Spleen (tissue), 11 donors: ENCODE data around the gene FSTL4. TPM values are rescaled to one million over a fixed set of nuclear protein-coding genes. Genes with fewer than 3 reads are reported as not detected.

Experiments
- DNase-seq: peaks from one replicate; pipeline ENCODE4 v3.0.0-alpha.2; 2020
- H3K27ac ChIP-seq, 8 donors: fragments of 200-600 bp; sonication (generic) in 7 of 8; 1 replicate in 4 of 8; 2 replicates in 4 of 8; pipeline versions ENCODE4 v1.5.0 to v1.8.0; 2016 to 2021; ENCODE audit warnings: inconsistent platforms in 4 of 8, mild to moderate bottlenecking in 4 of 8, moderate library complexity in 1 of 8
- H3K27me3 ChIP-seq, 7 donors: fragments of 200-600 bp; sonication (generic) in 6 of 7; replicated peaks in 1 of 7; 1 replicate in 4 of 7; 2 replicates in 3 of 7; pipeline versions ENCODE4 v1.5.0 to v1.8.0; 2016 to 2021; ENCODE audit warnings: inconsistent platforms in 3 of 7, mild to moderate bottlenecking in 1 of 7
- H3K36me3 ChIP-seq, 6 donors: fragments of 200-600 bp; sonication (generic) in 5 of 6; 1 replicate in 4 of 6; 2 replicates in 2 of 6; pipeline versions ENCODE4 v1.5.0 to v1.8.0; 2016 to 2021; ENCODE audit warnings: inconsistent platforms in 2 of 6
- H3K4me1 ChIP-seq, 6 donors: fragments of 200-600 bp; sonication (generic) in 5 of 6; 1 replicate in 3 of 6; 2 replicates in 3 of 6; pipeline versions ENCODE4 v1.5.0 to v1.8.0; 2016 to 2021; ENCODE audit warnings: inconsistent platforms in 3 of 6
- H3K4me3 ChIP-seq, 8 donors: fragments of 200-600 bp; sonication (generic) in 7 of 8; 1 replicate in 4 of 8; 2 replicates in 4 of 8; pipeline versions ENCODE4 v1.5.0 to v1.8.0; 2016 to 2021; ENCODE audit warnings: inconsistent platforms in 4 of 8, mild to moderate bottlenecking in 4 of 8, moderate library complexity in 2 of 8
- H3K9me3 ChIP-seq, 8 donors: fragments of 200-600 bp; sonication (generic) in 7 of 8; 1 replicate in 4 of 8; 2 replicates in 4 of 8; pipeline versions ENCODE4 v1.5.0 to v1.8.0; 2016 to 2021; ENCODE audit warnings: inconsistent platforms in 4 of 8
- CTCF ChIP-seq, 11 experiments: fragments of 200-600 bp in 7 of 11; fragments of 450-650 bp in 4 of 11; sonication (generic) in 4 of 11; IDR thresholded peaks in 8 of 11; conservative IDR thresholded peaks in 3 of 11; 1 replicate in 7 of 11; 2 replicates in 4 of 11; pipeline versions ENCODE4 v1.4.0 to v1.8.0; 2016 to 2021; ENCODE audit warnings: antibody characterized with exemption in 11 of 11, inconsistent platforms in 4 of 11, mild to moderate bottlenecking in 1 of 11
- POLR2A ChIP-seq, 3 donors: fragments of 450-650 bp; IDR thresholded peaks; one replicate each; pipeline ENCODE4 v1.5.1; 2017; ENCODE audit warnings: antibody characterized with exemption in 3 of 3, mild to moderate bottlenecking in 1 of 3
- POLR2AphosphoS5 ChIP-seq, 3 donors: sonication (generic); formaldehyde crosslinking; IDR thresholded peaks; one replicate each; pipeline ENCODE4 v1.5.1; 2017; ENCODE audit warnings: antibody characterized with exemption in 3 of 3
- WGBS, 5 donors: extraction: QIAGEN DNeasy Blood & Tissue Kit in 3 of 5; methylation state at CpG; one replicate each; pipeline versions ENCODE4 v1.1.5 to v1.1.7; 2013 to 2018; 5-methylcytosine and 5-hydroxymethylcytosine counted together
- intact Hi-C: fragments of 100-400 bp; cut with DNase I; formaldehyde crosslinking; loops from one replicate; pipeline ENCODE4 v1.15.0; 2023; ENCODE audit warnings: low total_unique reads
- polyA plus RNA-seq, 3 donors: library from polyadenylated mRNA; stranded (reverse); fragments of 200-250 nt; gene quantifications; one replicate each; pipeline ENCODE4 v1.2.1, GENCODE V29; 2013
- total RNA-seq, 7 donors: library from RNA; depleted of rRNA in 3 of 7; stranded (reverse); fragments of >200 nt in 3 of 7; fragmentation: NEBNext Ultra II Directional in 4 of 7; extraction: Animal tissue kit (Norgen Biotek cat#: 25700) in 4 of 7; gene quantifications; one replicate each; pipeline versions ENCODE4 v1.1.0 to v1.2.1, GENCODE V29; 2016 to 2021
- donor health status: healthy with polysubstance abuse.
- donor health status: DM: no; HTN: no; CAD: no; lungs with moderate emphysema.
- donor health status: DM: no; HTN: no; CAD: no.
- donor health status: Bipolar disorder and iron deficiency.
- donor health status: healthy.
- donor health status: DM: no; HTN: no; CAD: no.
- donor health status: DM: yes; HTN: yes; CAD: no.

FSTL4 gene
- total and polyA plus RNA-seq, 10 donors, result under 0.01 to 1.0 (median 0.37) TPM; not detected in 4

GRCh38 chr5:133205204-133205603 is 407.1 kb downstream of the FSTL4 start:
- no peak overlapping the region for H3K27ac ChIP-seq
- TF ChIP-seq CTCF (IDR thresholded peaks at IDR 0.05 in 8 of 11, conservative IDR thresholded peaks at IDR 0.05 in 3 of 11) (no peak), POLR2AphosphoS5 (IDR thresholded peaks at IDR 0.05) (no peak), POLR2A (IDR thresholded peaks at IDR 0.05) (no peak)
- H3K9me3 ChIP-seq, result peaks cover 0 to 6% (median 0%) of the 10 kb centered on the region in 8 donors
- no peak for DNase-seq
- intact Hi-C loops, result no loop called here
- H3K27me3 ChIP-seq, result peaks cover 0 to 13% (median 0%) of the 10 kb centered on the region in 7 donors
- H3K36me3 ChIP-seq, result no peaks in the 10 kb centered on the region
- WGBS, 5 donors, result 50 to 73% (median 53%) methylated on average over 4 of the region's 4 CpGs
- H3K4me3 ChIP-seq, result no peak overlapping the region
- no peaks in the 10 kb centered on the region for H3K4me1 ChIP-seq

- no peak overlapping the region for H3K4me3 ChIP-seq
- H3K36me3 ChIP-seq, result no peaks in the 10 kb centered on the region
- no peaks in the 10 kb centered on the region for H3K4me1 ChIP-seq
- intact Hi-C loops, result no loop called here
- DNase-seq, result no peak
- peaks cover 0 to 5% (median 0%) of the 10 kb centered on the region in 7 donors for H3K27me3 ChIP-seq
- WGBS, 5 donors, result 70 to 85% (median 79%) methylated on average over 9 of the region's 9 CpGs
- H3K9me3 ChIP-seq, result peaks cover 0 to 6% (median 0%) of the 10 kb centered on the region in 8 donors
- TF ChIP-seq POLR2A (IDR thresholded peaks at IDR 0.05) (no peak), CTCF (IDR thresholded peaks at IDR 0.05 in 8 of 11, conservative IDR thresholded peaks at IDR 0.05 in 3 of 11) (no peak), POLR2AphosphoS5 (IDR thresholded peaks at IDR 0.05) (no peak)
- no peak overlapping the region for H3K27ac ChIP-seq
Observed at GRCh38 chr5:133203317-133204305, 408.7 kb downstream of the FSTL4 start.

GRCh38 chr5:133202066-133202665 is 410.2 kb downstream of the FSTL4 start:
- TF ChIP-seq POLR2AphosphoS5 (IDR thresholded peaks at IDR 0.05), result no peak
- TF ChIP-seq CTCF (IDR thresholded peaks at IDR 0.05 in 8 of 11, conservative IDR thresholded peaks at IDR 0.05 in 3 of 11), result no peak
- TF ChIP-seq POLR2A (IDR thresholded peaks at IDR 0.05), result no peak
- no peak overlapping the region for H3K27ac ChIP-seq
- peaks cover 0 to 5% (median 0%) of the 10 kb centered on the region in 7 donors for H3K27me3 ChIP-seq
- intact Hi-C loops, result no loop called here
- DNase-seq, result no peak
- H3K9me3 ChIP-seq, result peaks cover 0 to 6% (median 0%) of the 10 kb centered on the region in 8 donors
- no peak overlapping the region for H3K4me3 ChIP-seq
- 86 to 92% (median 91%) methylated on average over 8 of the region's 8 CpGs for whole genome bisulfite sequencing, 5 donors
- H3K4me1 ChIP-seq, result no peaks in the 10 kb centered on the region
- H3K36me3 ChIP-seq, result no peaks in the 10 kb centered on the region

- TF ChIP-seq POLR2A (IDR thresholded peaks at IDR 0.05) (no peak), POLR2AphosphoS5 (IDR thresholded peaks at IDR 0.05) (no peak), CTCF (IDR thresholded peaks at IDR 0.05 in 8 of 11, conservative IDR thresholded peaks at IDR 0.05 in 3 of 11) (no peak)
- no peak overlapping the region for H3K4me3 ChIP-seq
- no peaks in the 10 kb centered on the region for H3K4me1 ChIP-seq
- H3K36me3 ChIP-seq, result no peaks in the 10 kb centered on the region
- no peak for DNase-seq
- peaks cover 0 to 6% (median 0%) of the 10 kb centered on the region in 8 donors for H3K9me3 ChIP-seq
- intact Hi-C loops, result no loop called here
- no peak overlapping the region for H3K27ac ChIP-seq
- 57 to 88% (median 71%) methylated on average over 1 of the region's 1 CpG for WGBS, 5 donors
- peaks cover 0 to 5% (median 0%) of the 10 kb centered on the region in 7 donors for H3K27me3 ChIP-seq
Observed at GRCh38 chr5:133201310-133201709, 411.0 kb downstream of the FSTL4 start.
